GM19099 (cell line): ENCODE data around the gene ACKR3.
A peak's percentile ranks its signal among the peaks of the same experiment; 100 is the strongest.

Experiments
- POLR2A ChIP-seq: IDR thresholded peaks from 3 replicates; pipeline ENCODE4 v1.6.1; 2011; ENCODE audit warnings: low read depth; ENCODE audit not compliant: insufficient read length; ENCODE audit errors: extremely low read depth

The ACKR3 gene

GRCh38 chr2:236555481-236555880, 14.1 kb upstream of the ACKR3 start:
- TF ChIP-seq POLR2A, result no peak

GRCh38 chr2:236557306-236558030, 12.2 kb upstream of the ACKR3 start:
- TF ChIP-seq POLR2A, result no peak

GRCh38 chr2:236558036-236558435, 11.6 kb upstream of the ACKR3 start:
- no peak for TF ChIP-seq POLR2A

- no peak for TF ChIP-seq POLR2A
Observed at GRCh38 chr2:236558993-236559978, 10.3 kb upstream of the ACKR3 start.

- TF ChIP-seq POLR2A, result no peak
Observed at GRCh38 chr2:236561874-236562273, 7.8 kb upstream of the ACKR3 start.

GRCh38 chr2:236562434-236562833, 7.2 kb upstream of the ACKR3 start:
- no peak for TF ChIP-seq POLR2A

- TF ChIP-seq POLR2A, result no peak
Observed at GRCh38 chr2:236563953-236564352, 5.7 kb upstream of the ACKR3 start.

GRCh38 chr2:236565212-236565611, 4.4 kb upstream of the ACKR3 start:
- TF ChIP-seq POLR2A, result no peak

GRCh38 chr2:236565879-236566402, 3.7 kb upstream of the ACKR3 start:
- no peak for TF ChIP-seq POLR2A

- no peak for TF ChIP-seq POLR2A
Observed at GRCh38 chr2:236566596-236566995, 3.0 kb upstream of the ACKR3 start.

- peak; percentile 31 for TF ChIP-seq POLR2A
Observed at GRCh38 chr2:236568068-236568921, 1.3 kb upstream of the ACKR3 start.

GRCh38 chr2:236568922-236569572, 578 bp upstream of the ACKR3 start:
- TF ChIP-seq POLR2A, result no peak

GRCh38 chr2:236570081-236570868, 650 bp downstream of the ACKR3 start:
- TF ChIP-seq POLR2A, result peak; percentile 3
